Lower leg skin (tissue), 4 donors: ENCODE data around the gene RWDD1. TPM values are rescaled to one million over a fixed set of nuclear protein-coding genes. Genes with fewer than 3 reads are reported as not detected.

Source experiments
- DNase-seq, 2 donors: peaks; one replicate each; pipeline ENCODE4 v3.0.0-alpha.2; 2019; ENCODE audit warnings: low spot score in 2 of 2
- H3K4me3 ChIP-seq: fragments of 200-600 bp; sonication (generic); 2 replicates; pipeline ENCODE4 v1.5.1; 2017; ENCODE audit warnings: mild to moderate bottlenecking, low read depth; ENCODE audit not compliant: poor library complexity, severe bottlenecking
- POLR2A ChIP-seq, 2 donors: fragments of 450-650 bp; IDR thresholded peaks; one replicate each; pipeline ENCODE4 v1.6.1; 2016 to 2017; ENCODE audit warnings: antibody characterized with exemption in 2 of 2, mild to moderate bottlenecking in 1 of 2, moderate library complexity in 1 of 2
- WGBS, 2 donors: methylation state at CpG; one replicate each; pipeline ENCODE4 v1.1.5; 2018; 5-methylcytosine and 5-hydroxymethylcytosine counted together
- intact Hi-C: fragments of 100-400 bp; cut with DNase I; formaldehyde crosslinking; loops from one replicate; pipeline ENCODE4 v1.15.0; 2023; ENCODE audit warnings: low total_unique reads
- total RNA-seq, 4 donors: library from RNA; depleted of rRNA; stranded (reverse); fragments of >200 nt; gene quantifications; one replicate each; pipeline ENCODE4 v1.1.0, GENCODE V29; 2016
- TF ChIP-seq, protein P1 (sequence below), 3 donors: fragments of 450-650 bp; IDR thresholded peaks; one replicate each; pipeline ENCODE4 v1.5.1; 2016; ENCODE audit warnings: antibody characterized with exemption in 3 of 3, mild to moderate bottlenecking in 3 of 3, moderate library complexity in 2 of 3

The RWDD1 gene
- total RNA-seq, 4 donors from 2014 or later, result 21.9 to 37.1 (median 30.5) TPM

DNA sequence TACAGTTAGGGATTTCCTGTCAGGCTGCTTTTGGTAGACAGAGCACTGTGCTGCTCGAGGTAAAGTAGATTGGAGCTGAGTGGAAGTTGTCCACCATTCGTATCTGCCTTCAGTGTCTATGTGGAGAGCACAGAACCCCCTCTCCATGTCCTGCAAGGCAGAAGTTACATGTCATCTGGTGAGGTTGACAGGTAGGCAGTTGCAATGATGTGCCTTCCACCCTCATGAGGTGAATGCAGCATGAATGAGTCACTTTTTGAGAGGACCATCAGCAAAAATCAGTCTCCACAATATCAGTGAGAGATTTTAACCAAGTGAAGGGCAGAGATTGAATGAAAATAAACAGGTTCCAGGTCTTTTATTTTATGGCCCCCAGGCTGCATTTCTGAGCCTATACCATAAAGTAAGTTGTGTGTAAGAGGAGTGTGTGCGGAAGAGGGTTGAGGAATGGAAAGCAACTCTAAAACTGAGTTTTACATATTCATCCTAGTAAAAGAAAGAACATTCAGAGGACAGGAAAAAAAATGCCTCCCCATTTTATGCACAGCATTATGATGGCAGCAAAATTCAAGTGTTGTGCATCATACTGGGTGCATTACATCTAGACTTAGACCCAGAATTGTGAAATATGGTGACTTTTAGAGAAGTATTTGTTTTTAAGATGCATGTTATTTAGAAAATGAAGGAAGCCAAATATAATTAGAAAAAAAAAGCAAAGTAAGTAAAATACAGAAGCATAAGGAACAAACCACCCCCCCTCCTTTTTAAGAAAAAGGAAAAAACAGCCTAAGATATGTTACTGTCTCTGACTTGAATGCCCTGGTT is 41.6 kb upstream of the RWDD1 start:
- intact Hi-C loops, result no loop called here
- no peak overlapping the region for H3K4me3 ChIP-seq
- DNase-seq, result no peak
- WGBS, 2 donors, result 79 to 80% methylated on average over 3 of the region's 3 CpGs
- TF ChIP-seq, protein P1, sequence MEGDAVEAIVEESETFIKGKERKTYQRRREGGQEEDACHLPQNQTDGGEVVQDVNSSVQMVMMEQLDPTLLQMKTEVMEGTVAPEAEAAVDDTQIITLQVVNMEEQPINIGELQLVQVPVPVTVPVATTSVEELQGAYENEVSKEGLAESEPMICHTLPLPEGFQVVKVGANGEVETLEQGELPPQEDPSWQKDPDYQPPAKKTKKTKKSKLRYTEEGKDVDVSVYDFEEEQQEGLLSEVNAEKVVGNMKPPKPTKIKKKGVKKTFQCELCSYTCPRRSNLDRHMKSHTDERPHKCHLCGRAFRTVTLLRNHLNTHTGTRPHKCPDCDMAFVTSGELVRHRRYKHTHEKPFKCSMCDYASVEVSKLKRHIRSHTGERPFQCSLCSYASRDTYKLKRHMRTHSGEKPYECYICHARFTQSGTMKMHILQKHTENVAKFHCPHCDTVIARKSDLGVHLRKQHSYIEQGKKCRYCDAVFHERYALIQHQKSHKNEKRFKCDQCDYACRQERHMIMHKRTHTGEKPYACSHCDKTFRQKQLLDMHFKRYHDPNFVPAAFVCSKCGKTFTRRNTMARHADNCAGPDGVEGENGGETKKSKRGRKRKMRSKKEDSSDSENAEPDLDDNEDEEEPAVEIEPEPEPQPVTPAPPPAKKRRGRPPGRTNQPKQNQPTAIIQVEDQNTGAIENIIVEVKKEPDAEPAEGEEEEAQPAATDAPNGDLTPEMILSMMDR (IDR thresholded peaks at IDR 0.05), result no peak
- TF ChIP-seq POLR2A (IDR thresholded peaks at IDR 0.05), result no peak

DNA sequence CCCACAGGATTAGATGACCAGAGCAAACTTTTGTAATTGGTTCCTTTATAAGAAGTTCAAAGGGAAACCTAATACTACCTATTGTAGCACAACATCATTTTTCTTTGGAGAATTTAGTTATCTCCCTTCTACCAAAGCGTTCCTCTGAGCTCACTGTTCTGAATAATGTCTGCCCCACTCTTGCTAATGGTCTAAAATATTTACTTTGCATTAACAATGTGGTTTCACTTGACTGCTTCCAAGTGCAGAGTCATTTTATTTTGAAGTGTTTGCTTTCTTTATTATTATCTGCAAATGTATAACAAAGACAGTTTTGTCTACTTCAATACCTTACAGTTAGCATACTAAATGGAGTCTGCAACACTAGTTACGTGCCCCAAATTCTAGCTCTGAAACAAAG is 40.9 kb upstream of the RWDD1 start:
- H3K4me3 ChIP-seq, result no peak overlapping the region
- 84 to 92% methylated on average over 2 of the region's 2 CpGs for WGBS, 2 donors
- intact Hi-C loops, result no loop called here
- DNase-seq, result no peak
- TF ChIP-seq, protein P1 (IDR thresholded peaks at IDR 0.05), result no peak
- no peak for TF ChIP-seq POLR2A (IDR thresholded peaks at IDR 0.05)

DNA sequence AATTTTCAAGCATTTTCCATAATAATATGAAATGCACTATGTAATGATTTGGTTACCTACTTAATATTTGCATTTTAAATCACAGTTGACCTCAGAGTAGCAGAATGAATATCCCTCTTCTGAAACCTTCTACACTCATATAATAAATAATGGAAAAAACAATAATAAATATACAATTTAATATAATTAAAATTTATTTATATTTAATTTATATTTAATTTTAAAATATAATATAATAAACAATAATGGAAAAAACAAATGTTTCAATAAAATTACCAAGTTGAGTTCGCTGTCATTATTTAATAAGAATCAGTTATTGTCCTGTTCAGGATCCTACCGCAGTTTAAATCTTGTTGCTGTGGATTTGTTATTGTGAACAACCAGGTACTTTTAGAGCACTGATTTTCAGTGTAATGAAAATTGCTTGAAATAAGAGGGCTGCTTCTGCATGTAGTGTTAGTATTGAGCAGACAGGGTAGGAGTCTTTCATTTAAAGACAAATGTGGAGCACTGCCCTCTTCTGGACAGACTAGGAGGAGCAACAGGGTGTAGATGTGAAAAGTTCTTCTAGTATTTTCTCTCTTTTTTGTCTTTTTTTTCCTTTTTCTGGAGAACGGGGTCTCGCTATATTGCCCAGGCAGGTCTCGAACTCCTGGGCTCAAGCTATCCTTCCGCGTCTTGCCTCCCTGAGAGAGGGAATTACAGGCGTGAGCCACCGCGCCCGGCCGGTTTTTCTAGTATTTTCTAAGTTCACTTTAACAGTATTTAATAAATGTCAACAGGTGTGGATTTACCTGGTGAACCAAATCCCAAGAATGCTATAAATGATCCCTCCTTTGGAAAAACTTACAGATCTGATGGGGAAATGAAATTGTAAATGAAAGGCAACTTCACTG is 39.4 kb upstream of the RWDD1 start:
- DNase-seq, result peak in 1 of 2 donors; percentile 45
- 82 to 88% methylated on average over 12 of the region's 12 CpGs for WGBS, 2 donors
- no peak overlapping the region for H3K4me3 ChIP-seq
- no peak for TF ChIP-seq POLR2A (IDR thresholded peaks at IDR 0.05)
- TF ChIP-seq, protein P1 (IDR thresholded peaks at IDR 0.05), result peak in 1 of 3 donors; percentile 44
- intact Hi-C loops, result no loop called here

DNA sequence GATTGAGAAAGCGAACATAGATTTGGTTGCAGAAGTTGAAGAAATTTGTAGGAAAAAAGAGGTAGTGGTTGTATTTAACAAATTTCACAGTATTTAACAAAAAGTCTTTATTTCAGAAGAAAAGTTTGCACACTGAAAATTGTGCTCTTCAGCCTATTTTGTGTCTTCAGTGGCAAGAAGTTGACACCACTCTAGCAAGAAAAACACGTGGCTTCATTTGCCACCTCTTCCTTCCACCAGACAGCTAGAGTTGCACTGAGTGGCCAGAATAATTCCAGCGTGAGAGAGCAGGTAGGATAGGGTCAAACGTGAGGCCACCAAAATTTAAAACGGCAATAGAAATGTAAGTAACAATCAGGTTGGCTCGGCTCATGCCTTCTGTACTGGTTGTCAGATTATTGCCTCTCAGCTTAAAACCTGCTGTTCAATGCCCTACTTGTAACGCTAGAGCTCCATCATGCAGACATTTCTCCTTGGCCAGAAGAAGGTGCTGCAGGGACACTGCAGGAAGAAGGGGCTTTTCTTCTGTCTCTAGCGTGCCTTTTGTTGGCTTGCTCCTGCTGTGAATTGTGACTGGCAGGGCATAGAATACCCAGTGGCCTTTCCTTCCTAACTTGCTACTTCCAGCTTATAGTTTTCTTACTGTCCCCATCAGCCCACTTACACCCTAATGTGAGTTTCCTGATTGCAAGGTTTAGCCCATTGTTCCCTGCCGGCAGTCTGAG is 37.9 kb upstream of the RWDD1 start:
- DNase-seq, result no peak
- intact Hi-C loops, result no loop called here
- no peak overlapping the region for H3K4me3 ChIP-seq
- TF ChIP-seq, protein P1 (IDR thresholded peaks at IDR 0.05), result no peak
- no peak for TF ChIP-seq POLR2A (IDR thresholded peaks at IDR 0.05)
- WGBS, 2 donors, result 69 to 76% methylated on average over 9 of the region's 9 CpGs

DNA sequence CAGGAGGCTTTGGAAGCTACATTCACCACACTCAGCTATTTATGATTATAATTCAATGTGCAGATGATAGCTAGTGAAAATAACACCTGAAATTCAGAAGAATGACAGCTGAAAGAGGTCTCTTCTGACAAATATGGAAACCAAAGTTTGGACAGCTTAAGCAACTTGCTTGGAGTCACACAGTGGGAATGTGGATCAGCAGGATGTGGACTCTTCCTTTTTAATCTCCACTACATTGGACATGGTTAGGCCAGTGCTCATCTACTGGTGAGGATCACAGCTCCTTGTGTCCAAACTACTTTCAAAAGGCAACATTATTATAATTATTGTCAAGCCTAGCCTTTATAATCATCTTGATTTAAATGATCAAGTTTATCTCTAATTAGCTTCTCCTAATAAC is 36.2 kb upstream of the RWDD1 start:
- intact Hi-C loops, result no loop called here
- no peak overlapping the region for H3K4me3 ChIP-seq
- DNase-seq, result no peak
- no peak for TF ChIP-seq POLR2A (IDR thresholded peaks at IDR 0.05)
- TF ChIP-seq, protein P1 (IDR thresholded peaks at IDR 0.05), result no peak
